Measurements from ENCODE around the gene IPO4.

Gene IPO4

DNA sequence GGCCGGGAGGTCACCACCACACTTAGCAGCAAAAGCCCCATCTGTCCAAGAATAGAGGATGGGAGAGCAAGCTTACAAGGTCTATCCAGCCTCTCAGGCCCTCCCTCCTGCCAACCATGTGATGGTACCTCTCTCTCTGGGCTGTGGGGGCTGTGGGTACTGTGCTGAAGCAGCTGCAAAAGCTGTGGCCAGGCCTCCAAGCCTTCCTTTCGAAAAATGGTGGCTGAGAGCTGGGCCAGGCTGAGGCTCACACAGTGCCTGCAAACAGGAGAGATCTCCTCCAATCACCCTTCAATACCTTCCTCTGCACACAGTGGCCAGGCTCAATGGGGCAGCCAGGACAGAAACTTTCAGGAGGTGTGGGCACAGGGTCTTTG, 1.1 kb downstream of the IPO4 start:
- peak overlapping the region; percentile 81 for H3K4me3 ChIP-seq (ENCODE audit: low read depth, low read length)
- no peaks in the 10 kb centered on the region for H3K36me3 ChIP-seq (ENCODE audit: control insufficient read depth, insufficient read depth, low read length)
- H3K9me3 ChIP-seq (ENCODE audit: control insufficient read depth, low read length) = no peaks in the 10 kb centered on the region
- TF ChIP-seq CTCF (IDR thresholded peaks at IDR 0.05) = no peak
- H3K4me2 ChIP-seq (ENCODE audit: low read length) = peak overlapping the region; percentile 86
- H3K9ac ChIP-seq = no peak overlapping the region
- H3K4me1 ChIP-seq = peaks cover 11% of the 10 kb centered on the region
- no peaks in the 10 kb centered on the region for H3K27me3 ChIP-seq (ENCODE audit: control insufficient read depth, insufficient read depth, low read length)
- no peak overlapping the region for H3K27ac ChIP-seq
- H2AFZ ChIP-seq = no peak overlapping the region
- H3K79me2 ChIP-seq = no peaks in the 10 kb centered on the region

GRCh38 chr14:24186831-24187538, 1.6 kb downstream of the IPO4 start:
- H3K9ac ChIP-seq = no peak overlapping the region
- no peaks in the 10 kb centered on the region for H3K36me3 ChIP-seq (ENCODE audit: control insufficient read depth, insufficient read depth, low read length)
- no peak overlapping the region for H3K4me2 ChIP-seq (ENCODE audit: low read length)
- H3K27ac ChIP-seq = no peak overlapping the region
- no peak for TF ChIP-seq CTCF (IDR thresholded peaks at IDR 0.05)
- H3K4me1 ChIP-seq = peaks cover 11% of the 10 kb centered on the region
- no peaks in the 10 kb centered on the region for H3K27me3 ChIP-seq (ENCODE audit: control insufficient read depth, insufficient read depth, low read length)
- H3K4me3 ChIP-seq (ENCODE audit: low read depth, low read length) = no peak overlapping the region
- no peaks in the 10 kb centered on the region for H3K9me3 ChIP-seq (ENCODE audit: control insufficient read depth, low read length)
- H3K79me2 ChIP-seq = no peaks in the 10 kb centered on the region
- H2AFZ ChIP-seq = no peak overlapping the region

DNA sequence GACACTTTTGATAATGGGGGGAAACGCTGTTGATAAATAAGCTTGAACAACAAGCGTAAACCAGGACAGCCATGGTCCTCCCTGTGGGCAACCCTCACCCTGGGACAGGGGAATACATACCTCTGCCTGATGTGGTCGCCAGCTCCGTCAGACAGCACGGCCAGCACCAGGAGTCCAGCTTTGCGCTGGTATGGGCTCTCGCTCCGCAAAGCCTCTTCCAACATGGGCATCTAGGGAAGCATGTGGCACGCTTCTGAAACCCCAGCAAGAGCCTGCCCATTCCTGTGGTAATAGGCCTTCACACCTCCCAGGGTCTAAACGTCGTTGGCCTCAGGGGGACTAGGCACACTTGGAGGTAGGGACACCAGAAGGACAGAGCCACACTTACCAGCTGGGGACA, 2.9 kb downstream of the IPO4 start:
- H3K27ac ChIP-seq = no peak overlapping the region
- H3K36me3 ChIP-seq (ENCODE audit: control insufficient read depth, insufficient read depth, low read length) = no peaks in the 10 kb centered on the region
- H2AFZ ChIP-seq = no peak overlapping the region
- no peaks in the 10 kb centered on the region for H3K27me3 ChIP-seq (ENCODE audit: control insufficient read depth, insufficient read depth, low read length)
- no peak overlapping the region for H3K4me3 ChIP-seq (ENCODE audit: low read depth, low read length)
- H3K9me3 ChIP-seq (ENCODE audit: control insufficient read depth, low read length) = no peaks in the 10 kb centered on the region
- H3K9ac ChIP-seq = no peak overlapping the region
- TF ChIP-seq CTCF (IDR thresholded peaks at IDR 0.05) = no peak
- H3K4me2 ChIP-seq (ENCODE audit: low read length) = no peak overlapping the region
- peaks cover 11% of the 10 kb centered on the region for H3K4me1 ChIP-seq
- no peaks in the 10 kb centered on the region for H3K79me2 ChIP-seq

DNA sequence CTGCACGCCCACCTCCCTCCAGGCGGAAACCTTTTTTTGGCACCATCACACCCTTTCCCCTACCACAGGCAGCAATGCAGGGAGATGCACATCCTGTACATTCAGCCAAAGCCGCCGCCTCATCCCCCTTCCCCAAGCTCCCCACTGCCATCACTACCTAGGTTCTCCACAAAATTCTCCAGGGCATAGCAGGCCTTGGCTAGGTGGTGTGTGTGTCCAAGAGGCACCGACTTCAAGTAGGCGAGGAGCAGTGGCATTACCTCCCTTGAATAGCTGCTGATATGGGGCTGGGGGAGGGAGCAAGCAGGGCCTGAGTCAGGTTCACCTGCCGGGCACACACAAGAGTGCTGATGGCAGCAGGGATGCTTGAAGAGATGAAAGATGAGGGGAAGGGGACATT, 3.6 kb downstream of the IPO4 start:
- H3K27ac ChIP-seq = no peak overlapping the region
- H3K9ac ChIP-seq = no peak overlapping the region
- H3K36me3 ChIP-seq (ENCODE audit: control insufficient read depth, insufficient read depth, low read length) = no peaks in the 10 kb centered on the region
- no peaks in the 10 kb centered on the region for H3K9me3 ChIP-seq (ENCODE audit: control insufficient read depth, low read length)
- peaks cover 11% of the 10 kb centered on the region for H3K4me1 ChIP-seq
- no peaks in the 10 kb centered on the region for H3K79me2 ChIP-seq
- no peak overlapping the region for H2AFZ ChIP-seq
- H3K4me3 ChIP-seq (ENCODE audit: low read depth, low read length) = no peak overlapping the region
- no peak for TF ChIP-seq CTCF (IDR thresholded peaks at IDR 0.05)
- H3K4me2 ChIP-seq (ENCODE audit: low read length) = no peak overlapping the region
- no peaks in the 10 kb centered on the region for H3K27me3 ChIP-seq (ENCODE audit: control insufficient read depth, insufficient read depth, low read length)

Data from parathyroid adenoma (tissue), 2 donors.